Measurements from ENCODE around the gene GSX1.
"Not testable (repeated sequence)": the region's sequence is repeated elsewhere in the genome, so short reads cannot be mapped to it uniquely, and the experiment has no call there.

GSX1 gene

GRCh38 chr13:27792393-27793218 is at the start of gene GSX1:
TSS of gene GSX1 (plus strand) at chr13:27792483. CDS start at chr13:27792691, 208 bp downstream.
- DNase-seq = no peak

- no peak for DNase-seq
These were observed 47.5 kb upstream of the GSX1 start for GRCh38 chr13:27744801-27745200.

- DNase-seq = no peak
These were observed 47.0 kb upstream of the GSX1 start for GRCh38 chr13:27745301-27745700.

- DNase-seq = not testable (repeated sequence)
These were observed 44.1 kb upstream of the GSX1 start for GRCh38 chr13:27748143-27748542.

- DNase-seq = no peak
These were observed 40.2 kb upstream of the GSX1 start for GRCh38 chr13:27751953-27752532.

GRCh38 chr13:27765650-27766049 is 26.6 kb upstream of the GSX1 start:
- DNase-seq = no peak

GRCh38 chr13:27770809-27771208 is 21.5 kb upstream of the GSX1 start:
- DNase-seq = peak; percentile 37

- DNase-seq = no peak
These were observed 19.4 kb upstream of the GSX1 start for GRCh38 chr13:27772651-27773425.

- no peak for DNase-seq
These were observed 18.1 kb upstream of the GSX1 start for GRCh38 chr13:27774169-27774568.

- DNase-seq = no peak
These were observed 17.6 kb upstream of the GSX1 start for GRCh38 chr13:27774651-27775050.

- DNase-seq = no peak
These were observed 16.3 kb upstream of the GSX1 start for GRCh38 chr13:27775943-27776342.

- no peak for DNase-seq
These were observed 10.1 kb upstream of the GSX1 start for GRCh38 chr13:27782151-27782550.

- DNase-seq = no peak
These were observed 9.2 kb upstream of the GSX1 start for GRCh38 chr13:27783111-27783510.

- DNase-seq = no peak
These were observed 4.0 kb upstream of the GSX1 start for GRCh38 chr13:27788271-27788670.

- DNase-seq = no peak
These were observed 3.2 kb upstream of the GSX1 start for GRCh38 chr13:27789153-27789494.

- DNase-seq = no peak
These were observed 2.6 kb upstream of the GSX1 start for GRCh38 chr13:27789495-27790303.

- no peak for DNase-seq
These were observed 1.8 kb upstream of the GSX1 start for GRCh38 chr13:27790523-27790922.

GRCh38 chr13:27791146-27791900 is 960 bp upstream of the GSX1 start:
- DNase-seq = no peak

- no peak for DNase-seq
These were observed 336 bp upstream of the GSX1 start for GRCh38 chr13:27791901-27792392.

GRCh38 chr13:27793507-27794367 is 1.5 kb downstream of the GSX1 start:
- DNase-seq = no peak

- DNase-seq = no peak
These were observed 2.0 kb downstream of the GSX1 start for GRCh38 chr13:27794368-27794691.
